Lower leg skin (tissue), 3 donors: ENCODE data around the gene HBB.

Source experiments
- POLR2A ChIP-seq, 2 donors: fragments of 450-650 bp; IDR thresholded peaks; one replicate each; pipeline ENCODE4 v1.6.1; 2016 to 2017; ENCODE audit warnings: antibody characterized with exemption in 2 of 2, mild to moderate bottlenecking in 1 of 2, moderate library complexity in 1 of 2
- TF ChIP-seq, protein P1 (sequence below), 3 donors: fragments of 450-650 bp; IDR thresholded peaks; one replicate each; pipeline ENCODE4 v1.5.1; 2016; ENCODE audit warnings: antibody characterized with exemption in 3 of 3, mild to moderate bottlenecking in 3 of 3, moderate library complexity in 2 of 3

DNA sequence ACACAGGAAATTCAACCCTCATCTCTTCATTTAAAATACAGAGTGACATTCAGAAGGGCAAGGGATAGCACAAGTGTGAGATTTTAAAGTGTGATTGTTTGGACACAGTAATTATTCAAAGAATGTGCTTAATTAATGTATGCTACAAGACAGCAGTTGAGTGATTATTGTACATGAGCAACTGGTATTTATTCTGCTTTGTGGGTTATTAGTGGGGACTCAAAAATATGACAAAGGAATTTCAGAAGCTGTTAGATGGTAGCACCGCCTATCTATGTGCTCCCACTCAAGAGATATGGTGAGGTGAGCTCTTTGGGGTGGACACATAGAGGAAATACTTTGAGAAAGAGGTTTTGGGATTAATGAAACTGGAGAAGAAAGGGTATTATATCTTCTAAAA, 13.2 kb upstream of the HBB start:
- TF ChIP-seq, protein P1, sequence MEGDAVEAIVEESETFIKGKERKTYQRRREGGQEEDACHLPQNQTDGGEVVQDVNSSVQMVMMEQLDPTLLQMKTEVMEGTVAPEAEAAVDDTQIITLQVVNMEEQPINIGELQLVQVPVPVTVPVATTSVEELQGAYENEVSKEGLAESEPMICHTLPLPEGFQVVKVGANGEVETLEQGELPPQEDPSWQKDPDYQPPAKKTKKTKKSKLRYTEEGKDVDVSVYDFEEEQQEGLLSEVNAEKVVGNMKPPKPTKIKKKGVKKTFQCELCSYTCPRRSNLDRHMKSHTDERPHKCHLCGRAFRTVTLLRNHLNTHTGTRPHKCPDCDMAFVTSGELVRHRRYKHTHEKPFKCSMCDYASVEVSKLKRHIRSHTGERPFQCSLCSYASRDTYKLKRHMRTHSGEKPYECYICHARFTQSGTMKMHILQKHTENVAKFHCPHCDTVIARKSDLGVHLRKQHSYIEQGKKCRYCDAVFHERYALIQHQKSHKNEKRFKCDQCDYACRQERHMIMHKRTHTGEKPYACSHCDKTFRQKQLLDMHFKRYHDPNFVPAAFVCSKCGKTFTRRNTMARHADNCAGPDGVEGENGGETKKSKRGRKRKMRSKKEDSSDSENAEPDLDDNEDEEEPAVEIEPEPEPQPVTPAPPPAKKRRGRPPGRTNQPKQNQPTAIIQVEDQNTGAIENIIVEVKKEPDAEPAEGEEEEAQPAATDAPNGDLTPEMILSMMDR (IDR thresholded peaks at IDR 0.05): no peak
- TF ChIP-seq POLR2A (IDR thresholded peaks at IDR 0.05): no peak
